Suprapubic skin (tissue), 4 donors: ENCODE measurements around the gene C4orf54. TPM values are rescaled to one million over a fixed set of nuclear protein-coding genes. Genes with fewer than 3 reads are reported as not detected.

Experiments
- DNase-seq, 2 donors: peaks; one replicate each; pipeline ENCODE4 v3.0.0-alpha.2; 2019; ENCODE audit warnings: low spot score in 2 of 2
- H3K27ac ChIP-seq: fragments of 200-600 bp; sonication (generic); one replicate; pipeline ENCODE4 v1.5.1; 2019
- H3K27me3 ChIP-seq: fragments of 200-600 bp; sonication (generic); one replicate; pipeline ENCODE4 v1.5.1; 2019
- H3K36me3 ChIP-seq: fragments of 200-600 bp; sonication (generic); one replicate; pipeline ENCODE4 v1.5.1; 2019
- H3K4me1 ChIP-seq: fragments of 200-600 bp; sonication (generic); one replicate; pipeline ENCODE4 v1.5.1; 2019
- H3K4me3 ChIP-seq: fragments of 200-600 bp; sonication (generic); one replicate; pipeline ENCODE4 v1.5.1; 2019; ENCODE audit warnings: mild to moderate bottlenecking
- H3K9me3 ChIP-seq: fragments of 200-600 bp; sonication (generic); one replicate; pipeline ENCODE4 v1.5.1; 2019
- EP300 ChIP-seq: sonication (generic); formaldehyde crosslinking; IDR thresholded peaks from one replicate; pipeline ENCODE4 v1.6.1; 2017; ENCODE audit warnings: antibody characterized with exemption
- POLR2A ChIP-seq, 2 donors: fragments of 450-650 bp; IDR thresholded peaks; one replicate each; pipeline ENCODE4 v1.6.1; 2017; ENCODE audit warnings: antibody characterized with exemption in 2 of 2, mild to moderate bottlenecking in 2 of 2, moderate library complexity in 2 of 2
- POLR2AphosphoS5 ChIP-seq, 3 donors: sonication (generic); formaldehyde crosslinking; IDR thresholded peaks; one replicate each; pipeline ENCODE4 v1.6.1; 2017; ENCODE audit warnings: antibody characterized with exemption in 3 of 3
- WGBS: methylation state at CpG from one replicate; pipeline ENCODE4 v1.1.5; 2018; 5-methylcytosine and 5-hydroxymethylcytosine counted together
- total RNA-seq, 4 donors: library from RNA; depleted of rRNA; stranded (reverse); fragments of >200 nt; gene quantifications; one replicate each; pipeline ENCODE4 v1.1.0, GENCODE V29; 2016
- TF ChIP-seq, protein P1 (sequence below), 2 donors: fragments of 200-600 bp in 1 of 2; fragments of 450-650 bp in 1 of 2; sonication (generic) in 1 of 2; IDR thresholded peaks; one replicate each; pipeline ENCODE4 v1.5.1; 2016 to 2019; ENCODE audit warnings: antibody characterized with exemption in 2 of 2, mild to moderate bottlenecking in 1 of 2, moderate library complexity in 1 of 2

Gene C4orf54
- total RNA-seq, 4 donors from 2014 or later = not detected

- Histone ChIP-seq H3K4me1 (no peaks in the 10 kb centered on the region), H3K4me3 (no peak overlapping the region), H3K27me3 (peaks cover 2% of the 10 kb centered on the region), H3K9me3 (no peaks in the 10 kb centered on the region), H3K36me3 (no peaks in the 10 kb centered on the region), H3K27ac (no peak overlapping the region)
- TF ChIP-seq EP300 (no peak), POLR2A (IDR thresholded peaks at IDR 0.05) (no peak), POLR2AphosphoS5 (IDR thresholded peaks at IDR 0.05) (no peak)
- TF ChIP-seq, protein P1, sequence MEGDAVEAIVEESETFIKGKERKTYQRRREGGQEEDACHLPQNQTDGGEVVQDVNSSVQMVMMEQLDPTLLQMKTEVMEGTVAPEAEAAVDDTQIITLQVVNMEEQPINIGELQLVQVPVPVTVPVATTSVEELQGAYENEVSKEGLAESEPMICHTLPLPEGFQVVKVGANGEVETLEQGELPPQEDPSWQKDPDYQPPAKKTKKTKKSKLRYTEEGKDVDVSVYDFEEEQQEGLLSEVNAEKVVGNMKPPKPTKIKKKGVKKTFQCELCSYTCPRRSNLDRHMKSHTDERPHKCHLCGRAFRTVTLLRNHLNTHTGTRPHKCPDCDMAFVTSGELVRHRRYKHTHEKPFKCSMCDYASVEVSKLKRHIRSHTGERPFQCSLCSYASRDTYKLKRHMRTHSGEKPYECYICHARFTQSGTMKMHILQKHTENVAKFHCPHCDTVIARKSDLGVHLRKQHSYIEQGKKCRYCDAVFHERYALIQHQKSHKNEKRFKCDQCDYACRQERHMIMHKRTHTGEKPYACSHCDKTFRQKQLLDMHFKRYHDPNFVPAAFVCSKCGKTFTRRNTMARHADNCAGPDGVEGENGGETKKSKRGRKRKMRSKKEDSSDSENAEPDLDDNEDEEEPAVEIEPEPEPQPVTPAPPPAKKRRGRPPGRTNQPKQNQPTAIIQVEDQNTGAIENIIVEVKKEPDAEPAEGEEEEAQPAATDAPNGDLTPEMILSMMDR (IDR thresholded peaks at IDR 0.05) = no peak
- no peak for DNase-seq
- 77% methylated on average over 4 of the region's 4 CpGs for WGBS
These were observed 10.6 kb downstream of the C4orf54 start for GRCh38 chr4:99647071-99647470.

DNA sequence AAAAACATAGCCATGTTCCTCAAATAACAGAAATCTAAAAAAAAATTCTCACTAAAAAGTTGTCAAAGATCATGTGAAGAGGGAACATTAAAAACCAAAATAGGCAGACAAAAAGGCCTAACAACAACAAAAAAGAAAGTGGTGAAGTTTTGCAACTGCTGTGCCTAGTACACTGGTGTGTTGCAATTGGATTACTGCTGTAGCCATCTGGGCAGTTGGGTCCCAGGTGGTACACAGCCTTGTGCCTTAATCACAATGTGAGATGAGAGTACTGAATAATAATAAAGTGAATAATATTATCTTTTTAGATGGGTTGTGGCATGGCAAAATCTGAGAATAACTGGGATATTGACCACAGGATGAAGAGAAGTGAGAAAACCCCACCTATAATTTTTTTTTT lies 12.0 kb downstream of the C4orf54 start:
- Histone ChIP-seq H3K4me3 (no peak overlapping the region), H3K9me3 (no peaks in the 10 kb centered on the region), H3K4me1 (no peaks in the 10 kb centered on the region), H3K27me3 (peaks cover 2% of the 10 kb centered on the region), H3K36me3 (no peaks in the 10 kb centered on the region), H3K27ac (no peak overlapping the region)
- no peak for DNase-seq
- TF ChIP-seq POLR2AphosphoS5 (IDR thresholded peaks at IDR 0.05) (no peak), POLR2A (IDR thresholded peaks at IDR 0.05) (no peak), EP300 (no peak)
- TF ChIP-seq, protein P1 (IDR thresholded peaks at IDR 0.05) = no peak

GRCh38 chr4:99645036-99645435 lies 12.6 kb downstream of the C4orf54 start:
- 90% methylated on average over 1 of the region's 1 CpG for WGBS
- Histone ChIP-seq H3K27ac (no peak overlapping the region), H3K4me1 (no peaks in the 10 kb centered on the region), H3K27me3 (peaks cover 2% of the 10 kb centered on the region), H3K4me3 (no peak overlapping the region), H3K36me3 (no peaks in the 10 kb centered on the region), H3K9me3 (no peaks in the 10 kb centered on the region)
- TF ChIP-seq, protein P1 (IDR thresholded peaks at IDR 0.05) = no peak
- TF ChIP-seq EP300 (no peak), POLR2AphosphoS5 (IDR thresholded peaks at IDR 0.05) (no peak), POLR2A (IDR thresholded peaks at IDR 0.05) (no peak)
- no peak for DNase-seq

DNA sequence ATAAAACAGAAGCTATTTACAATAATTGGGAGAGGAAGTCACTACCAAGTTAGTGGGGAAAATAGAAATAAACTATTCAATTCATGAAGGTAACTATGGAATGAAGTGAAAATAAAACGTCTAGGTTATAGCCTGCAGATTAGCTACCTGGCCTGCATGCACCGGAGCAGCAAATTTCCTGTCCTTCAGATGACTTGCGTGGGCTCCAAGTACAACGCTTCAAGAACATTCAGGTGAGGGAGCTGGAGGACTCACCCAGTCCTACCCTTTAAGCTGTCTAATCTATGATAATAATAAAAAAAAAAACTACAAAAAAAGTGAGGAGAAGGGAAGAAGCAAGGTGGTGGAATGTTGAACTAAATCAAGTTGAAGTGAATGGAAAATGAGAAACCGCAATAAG lies 13.2 kb downstream of the C4orf54 start:
- Histone ChIP-seq H3K27me3 (no peaks in the 10 kb centered on the region), H3K36me3 (no peaks in the 10 kb centered on the region), H3K9me3 (no peaks in the 10 kb centered on the region), H3K4me3 (no peak overlapping the region), H3K27ac (no peak overlapping the region), H3K4me1 (no peaks in the 10 kb centered on the region)
- no peak for TF ChIP-seq EP300
- TF ChIP-seq, protein P1 (IDR thresholded peaks at IDR 0.05) = no peak
- TF ChIP-seq POLR2AphosphoS5 (IDR thresholded peaks at IDR 0.05) = no peak
- TF ChIP-seq POLR2A (IDR thresholded peaks at IDR 0.05) = no peak
- no peak for DNase-seq
- WGBS = 76% methylated on average over 5 of the region's 5 CpGs

GRCh38 chr4:99642725-99643489 lies 14.7 kb downstream of the C4orf54 start:
- no peaks in the 10 kb centered on the region for H3K4me1 ChIP-seq
- 53% methylated on average over 6 of the region's 7 CpGs for WGBS
- no peak overlapping the region for H3K4me3 ChIP-seq
- no peak for DNase-seq
- H3K27me3 ChIP-seq = no peaks in the 10 kb centered on the region
- no peaks in the 10 kb centered on the region for H3K9me3 ChIP-seq
- no peak for TF ChIP-seq POLR2AphosphoS5 (IDR thresholded peaks at IDR 0.05)
- TF ChIP-seq, protein P1 (IDR thresholded peaks at IDR 0.05) = no peak
- no peak for TF ChIP-seq EP300
- no peak for TF ChIP-seq POLR2A (IDR thresholded peaks at IDR 0.05)
- no peak overlapping the region for H3K27ac ChIP-seq
- H3K36me3 ChIP-seq = no peaks in the 10 kb centered on the region
